ES-I3 (cell line): ENCODE data around the gene BMPR1A.

Experiments used
- H3K36me3 ChIP-seq: 2 replicates; pipeline ENCODE4 v1.6.1; 2013; ENCODE audit warnings: mild to moderate bottlenecking, low read length, control low read depth, moderate library complexity; ENCODE audit not compliant: insufficient read depth
- H3K4me1 ChIP-seq: 2 replicates; pipeline ENCODE4 v1.6.1; 2013; ENCODE audit warnings: mild to moderate bottlenecking, control low read depth, low read length; ENCODE audit not compliant: insufficient read depth
- H3K9ac ChIP-seq: 2 replicates; pipeline ENCODE4 v1.6.1; 2013; ENCODE audit warnings: low read depth, mild to moderate bottlenecking, low read length, moderate library complexity
- H3K9me3 ChIP-seq: 2 replicates; pipeline ENCODE4 v1.6.1; 2013; ENCODE audit warnings: mild to moderate bottlenecking, low read length, moderate library complexity; ENCODE audit not compliant: control insufficient read depth, insufficient read depth

BMPR1A gene

DNA sequence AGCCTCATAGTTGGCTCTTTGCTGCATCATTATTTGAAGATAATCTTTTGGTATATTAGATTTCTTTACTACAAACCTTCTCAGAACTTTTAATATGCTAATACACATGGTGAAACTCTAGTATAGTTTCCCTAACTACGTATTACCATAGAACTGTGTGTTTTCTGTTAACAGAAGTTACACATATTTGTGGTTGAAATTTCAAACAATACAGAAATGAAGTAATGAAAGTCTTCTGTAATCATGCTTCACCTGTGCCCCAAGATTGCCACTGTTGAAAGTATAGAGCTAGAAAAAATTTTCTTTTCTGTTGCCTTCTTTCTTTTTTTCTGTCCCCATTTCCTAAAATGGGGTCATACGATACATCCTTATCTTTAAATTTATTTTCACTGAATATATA, 9.1 kb downstream of the BMPR1A start:
- Histone ChIP-seq H3K36me3 (no peaks in the 10 kb centered on the region), H3K9me3 (no peaks in the 10 kb centered on the region), H3K9ac (no peak overlapping the region), H3K4me1 (peaks cover 49% of the 10 kb centered on the region)

DNA sequence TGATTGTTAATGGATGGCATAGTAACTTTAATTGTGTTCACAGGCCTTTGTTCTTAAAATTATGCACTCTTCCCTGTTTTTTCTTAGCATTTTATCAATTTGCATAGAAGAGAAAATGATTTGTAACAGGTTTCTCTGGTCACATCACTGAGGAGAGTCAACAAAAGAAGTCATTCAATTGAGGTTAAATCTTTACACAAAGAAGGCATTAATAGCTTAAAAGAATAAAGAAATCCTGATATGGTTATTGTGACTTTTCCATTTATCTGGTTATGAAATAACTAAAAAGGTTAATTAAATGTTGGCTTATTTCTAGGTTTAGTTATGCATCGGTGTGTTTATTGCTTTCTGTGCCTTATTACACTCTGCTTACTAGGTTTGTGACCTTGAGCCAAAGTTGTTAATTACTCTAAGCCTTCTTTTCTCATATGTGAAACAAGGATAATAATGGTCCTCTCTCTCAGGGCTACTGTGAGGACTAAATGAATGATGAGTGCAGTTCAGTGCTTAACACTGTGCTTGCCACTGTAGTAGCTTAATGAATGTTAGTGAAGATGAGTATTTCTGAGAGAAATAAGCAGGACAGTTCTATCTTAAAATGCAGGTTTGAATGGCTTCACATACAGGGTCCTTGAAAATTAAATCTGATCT, 12.1 kb downstream of the BMPR1A start:
- Histone ChIP-seq H3K4me1 (peaks cover 43% of the 10 kb centered on the region), H3K9me3 (no peaks in the 10 kb centered on the region), H3K9ac (no peak overlapping the region), H3K36me3 (no peaks in the 10 kb centered on the region)

DNA sequence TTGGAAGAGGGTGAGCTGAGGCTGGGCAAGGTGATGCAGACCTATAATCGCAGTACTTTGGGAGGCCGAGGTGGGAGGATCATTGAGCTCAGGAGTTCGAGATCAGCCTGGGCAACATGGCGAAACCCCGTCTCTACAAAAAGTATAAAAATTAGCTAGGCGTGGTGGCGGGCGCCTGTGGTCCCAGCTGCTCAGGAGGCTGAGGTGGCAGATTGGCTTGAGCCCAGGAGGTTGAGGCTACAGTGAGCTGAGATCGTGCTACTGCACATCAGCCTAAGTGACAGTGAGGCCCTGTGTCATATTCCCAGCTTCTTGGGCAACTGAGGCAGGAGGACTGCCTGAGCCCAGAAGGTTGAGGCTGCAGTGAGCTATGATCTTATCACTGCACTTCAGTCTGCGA, 13.6 kb downstream of the BMPR1A start:
- Histone ChIP-seq H3K36me3 (no peaks in the 10 kb centered on the region), H3K9ac (no peak overlapping the region), H3K4me1 (peaks cover 53% of the 10 kb centered on the region), H3K9me3 (no peaks in the 10 kb centered on the region)

DNA sequence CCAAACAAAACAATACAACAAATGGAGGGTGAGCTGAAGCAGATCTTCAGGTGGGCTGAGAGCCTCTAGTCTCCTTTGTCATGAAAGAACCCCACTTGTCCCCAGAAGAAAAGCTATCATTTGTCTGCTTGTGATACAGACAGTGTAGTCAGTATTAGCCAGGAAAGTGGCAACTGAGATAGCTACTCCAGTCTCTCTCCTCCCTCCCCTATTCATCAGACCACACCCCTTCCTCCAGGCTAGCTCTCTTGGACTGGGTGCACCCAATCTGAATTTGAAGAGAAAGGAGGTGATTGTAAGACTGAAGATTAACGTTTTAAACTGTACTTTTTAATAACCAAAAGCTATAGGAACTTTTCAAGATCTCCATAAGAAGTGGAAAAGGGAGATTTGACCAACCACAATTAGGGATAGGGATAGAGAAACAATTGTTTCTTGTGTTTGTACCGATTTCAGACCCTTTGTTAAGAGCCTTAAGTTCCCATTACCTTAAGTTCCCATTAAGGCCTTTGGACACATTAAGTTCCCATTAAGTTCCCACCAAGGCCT, 14.1 kb downstream of the BMPR1A start:
- Histone ChIP-seq H3K36me3 (no peaks in the 10 kb centered on the region), H3K9ac (no peak overlapping the region), H3K9me3 (no peaks in the 10 kb centered on the region), H3K4me1 (peaks cover 58% of the 10 kb centered on the region)

DNA sequence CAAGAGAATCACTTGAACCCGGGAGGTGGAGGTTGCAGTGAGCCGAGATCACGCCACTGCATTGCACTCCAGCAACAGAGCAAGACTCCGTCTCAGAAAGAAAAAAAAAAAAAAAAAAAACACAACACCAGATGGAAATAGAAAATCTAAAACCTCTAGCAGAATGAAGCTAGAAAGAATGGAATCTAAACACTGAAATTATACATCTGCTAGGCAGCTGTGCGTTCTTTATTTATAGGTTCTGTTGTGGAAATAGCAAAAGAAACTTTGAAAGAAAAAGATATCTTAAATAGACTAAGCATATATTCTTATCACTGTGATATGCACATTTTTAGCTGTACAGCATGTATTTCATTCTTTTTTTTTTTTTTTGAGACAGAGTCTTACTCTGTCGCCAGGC, 17.1 kb downstream of the BMPR1A start:
- Histone ChIP-seq H3K36me3 (no peaks in the 10 kb centered on the region), H3K9me3 (no peaks in the 10 kb centered on the region), H3K9ac (no peak overlapping the region), H3K4me1 (peaks cover 46% of the 10 kb centered on the region)

DNA sequence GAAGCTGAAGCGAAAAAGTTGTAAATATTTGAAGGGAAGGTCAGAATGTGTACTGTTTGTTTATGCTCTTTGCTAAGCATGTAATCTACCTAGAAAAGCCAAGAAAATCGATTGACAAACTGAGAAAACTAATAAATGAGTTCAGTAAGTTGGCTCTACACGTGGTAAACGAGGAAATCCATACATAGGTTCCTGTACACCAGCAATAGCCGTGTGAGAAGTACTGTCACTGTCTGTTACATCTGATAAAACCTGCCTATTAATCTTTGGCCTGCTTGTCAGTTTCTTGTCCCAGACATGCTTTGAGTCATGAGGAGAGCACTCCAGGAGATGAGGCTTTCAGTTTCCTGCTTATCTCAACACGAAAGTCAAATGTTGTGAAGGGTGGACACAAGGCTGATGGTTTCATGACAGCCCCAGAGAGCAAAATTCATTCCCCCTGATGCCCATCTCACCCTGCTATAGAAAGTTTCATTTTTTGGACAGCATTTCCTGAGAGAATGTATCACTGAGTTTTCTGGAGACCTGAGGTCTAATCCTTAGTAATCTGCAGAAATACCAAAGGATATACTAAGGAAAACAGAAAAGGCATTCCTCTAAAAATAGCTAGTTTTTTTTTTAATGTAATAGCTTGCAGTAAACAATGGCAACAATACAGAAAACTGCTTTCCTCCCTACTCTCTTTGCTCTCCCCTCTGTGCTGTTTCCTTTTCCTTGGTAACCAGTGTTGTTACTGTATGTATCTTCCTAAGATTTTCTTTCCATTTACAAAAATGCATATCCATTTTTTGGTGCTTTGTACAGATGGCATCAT, 18.8 kb downstream of the BMPR1A start:
- H3K9me3 ChIP-seq, result no peaks in the 10 kb centered on the region
- peaks cover 30% of the 10 kb centered on the region for H3K4me1 ChIP-seq
- H3K9ac ChIP-seq, result no peak overlapping the region
- no peaks in the 10 kb centered on the region for H3K36me3 ChIP-seq

DNA sequence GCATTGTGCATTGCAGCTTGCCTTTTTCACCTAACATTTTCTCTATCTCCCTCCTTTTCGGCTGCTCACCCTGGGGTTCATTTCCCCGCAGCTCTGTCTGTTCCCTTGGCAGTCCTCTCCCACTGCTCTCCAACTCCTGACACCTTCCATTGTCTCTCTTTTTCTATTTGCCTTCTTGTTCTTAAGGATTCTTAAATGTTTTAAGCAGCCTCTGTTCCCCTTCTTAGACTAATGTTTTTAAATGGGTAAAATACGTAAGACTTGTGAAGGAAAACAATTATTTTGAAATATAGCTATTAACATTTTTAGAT, 19.4 kb downstream of the BMPR1A start:
- no peaks in the 10 kb centered on the region for H3K9me3 ChIP-seq

DNA sequence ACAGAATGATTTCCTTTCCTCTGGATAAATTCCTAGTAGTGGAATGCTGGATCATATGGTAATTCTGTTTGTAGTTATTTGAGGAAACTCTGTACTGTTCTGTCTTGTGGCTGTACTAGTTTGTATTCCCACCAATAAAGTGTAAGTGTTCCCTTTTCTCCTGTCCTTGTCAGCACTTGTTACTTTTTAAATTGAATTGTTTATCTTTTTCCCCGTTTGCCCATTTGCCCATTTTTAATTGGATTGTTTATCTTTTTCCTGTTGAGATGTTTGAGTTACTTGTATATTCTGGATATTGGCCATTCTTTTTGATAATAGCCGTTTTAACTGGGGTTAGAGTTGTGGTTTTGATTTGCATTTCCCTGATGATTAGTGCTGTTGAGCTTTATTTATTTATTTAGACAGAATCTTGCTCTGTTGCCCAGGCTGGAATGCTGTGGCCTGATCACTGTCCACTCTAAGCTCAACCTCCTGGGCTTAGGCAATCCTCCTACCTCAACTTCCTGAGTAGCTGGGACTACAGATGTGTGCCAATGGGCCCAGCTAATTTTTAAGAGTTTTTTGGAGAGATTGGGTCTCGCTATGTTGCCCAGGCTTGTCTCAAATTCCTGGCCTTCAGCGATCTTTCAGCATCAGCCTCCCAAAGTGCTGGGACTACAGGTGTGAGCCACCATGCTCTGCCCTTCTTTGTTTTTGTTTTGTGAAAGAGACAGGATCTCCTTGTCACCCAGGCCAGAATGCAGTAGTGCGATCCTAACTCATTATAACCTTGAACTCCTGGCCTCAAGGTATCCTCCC, 23.0 kb downstream of the BMPR1A start:
- Histone ChIP-seq H3K36me3 (no peaks in the 10 kb centered on the region), H3K9me3 (no peaks in the 10 kb centered on the region), H3K4me1 (peaks cover 36% of the 10 kb centered on the region), H3K9ac (no peak overlapping the region)

More for the DNA sequence above, 19.4 kb downstream of the BMPR1A start:
- Histone ChIP-seq H3K4me1 (peaks cover 25% of the 10 kb centered on the region), H3K9ac (no peak overlapping the region), H3K36me3 (no peaks in the 10 kb centered on the region)

DNA sequence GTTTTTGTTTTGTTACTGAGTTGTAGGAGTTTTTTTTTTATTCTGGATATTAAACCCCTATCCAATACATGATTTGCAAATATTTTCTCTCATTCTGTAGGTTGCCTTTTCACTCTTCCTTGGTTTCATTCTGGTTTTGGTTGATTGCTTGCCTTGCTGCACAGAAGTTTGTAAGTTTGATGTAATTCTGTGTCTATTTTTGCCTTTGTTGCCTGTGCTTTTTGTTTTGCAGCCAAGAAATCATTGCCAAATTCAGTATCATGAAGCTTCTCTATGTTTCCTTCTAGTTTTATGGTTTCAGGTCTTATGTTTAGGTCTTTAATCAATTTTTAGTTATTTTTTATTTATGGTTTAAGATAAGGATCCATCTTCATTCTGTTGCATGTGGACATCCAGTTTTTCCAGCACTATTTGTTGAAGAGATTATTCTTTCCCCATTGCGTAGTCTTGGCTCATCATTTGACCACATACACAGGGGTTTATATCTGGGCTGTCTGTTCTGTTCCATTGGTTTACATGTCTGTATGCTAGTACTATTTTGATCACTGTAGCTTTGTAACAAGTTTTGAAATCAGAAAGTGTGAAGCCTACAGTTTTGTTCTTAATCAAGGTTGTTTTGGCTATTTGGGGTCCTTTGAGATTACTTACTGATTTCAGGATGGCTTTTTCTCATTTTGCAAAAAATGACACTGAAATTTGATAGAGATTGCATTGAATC, 26.4 kb downstream of the BMPR1A start:
- Histone ChIP-seq H3K9ac (no peak overlapping the region), H3K4me1 (peaks cover 43% of the 10 kb centered on the region)

DNA sequence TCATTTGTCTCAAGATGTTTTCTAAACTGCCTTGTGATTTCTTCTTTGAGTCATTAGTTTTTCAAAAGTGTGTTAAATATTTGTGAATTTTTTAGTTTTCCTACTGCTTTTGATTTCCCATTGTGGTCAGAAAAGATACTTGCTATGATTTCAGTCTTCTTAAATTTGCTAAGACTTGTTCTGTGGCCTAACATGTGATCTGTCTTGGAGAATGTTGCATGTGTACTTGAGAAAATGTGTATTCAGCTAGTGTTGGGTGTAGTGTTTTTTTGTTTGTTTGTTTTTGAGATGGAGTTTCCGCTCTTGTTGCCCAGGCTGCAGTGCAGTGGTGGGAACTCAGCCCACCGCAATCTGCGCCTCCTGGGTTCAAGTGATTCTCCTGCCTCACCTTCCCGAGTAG, 28.6 kb downstream of the BMPR1A start:
- peaks cover 43% of the 10 kb centered on the region for H3K4me1 ChIP-seq
- H3K9ac ChIP-seq, result no peak overlapping the region
- H3K9me3 ChIP-seq, result no peaks in the 10 kb centered on the region
- no peaks in the 10 kb centered on the region for H3K36me3 ChIP-seq

More for the DNA sequence above, 26.4 kb downstream of the BMPR1A start:
- Histone ChIP-seq H3K36me3 (no peaks in the 10 kb centered on the region), H3K9me3 (no peaks in the 10 kb centered on the region)

DNA sequence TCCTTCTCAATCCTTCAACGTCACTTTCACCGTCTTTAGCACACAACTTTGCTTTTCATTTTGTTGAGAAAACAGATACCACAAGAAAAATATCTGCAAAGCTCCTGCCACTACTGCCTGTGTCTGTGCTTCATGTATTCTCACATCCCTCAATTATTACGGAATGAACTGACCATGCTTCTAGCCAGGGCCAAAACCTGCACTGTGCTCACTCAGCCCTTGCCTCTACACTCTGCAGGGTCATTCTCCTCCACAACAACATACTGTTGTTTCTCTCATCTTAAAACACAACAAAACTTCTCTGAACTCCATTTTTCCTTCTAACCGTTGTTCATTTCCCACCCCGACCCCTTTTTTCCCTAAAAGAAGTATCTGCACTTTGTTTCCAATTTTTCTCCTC, 29.5 kb downstream of the BMPR1A start:
- H3K9ac ChIP-seq, result no peak overlapping the region

DNA sequence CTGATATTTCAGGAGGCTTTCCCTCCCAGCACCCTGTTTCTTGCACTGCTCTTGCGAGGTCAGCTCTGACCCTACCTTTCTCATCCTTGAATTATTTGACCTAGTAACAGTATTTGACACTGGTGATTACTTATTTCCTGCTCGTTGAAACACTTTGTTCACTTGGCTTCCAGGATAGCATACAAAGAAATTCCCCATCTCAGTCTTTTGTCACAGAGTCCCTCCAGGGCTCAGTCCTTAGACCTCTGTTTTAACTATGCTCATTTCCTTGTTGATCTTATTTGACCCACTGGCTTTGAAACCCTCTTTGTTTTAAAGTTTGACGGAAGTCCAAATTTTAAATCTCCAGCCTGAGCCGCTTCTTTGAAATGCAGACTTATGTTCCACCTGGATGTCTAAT, 29.9 kb downstream of the BMPR1A start:
- no peaks in the 10 kb centered on the region for H3K9me3 ChIP-seq
- H3K4me1 ChIP-seq, result peaks cover 43% of the 10 kb centered on the region
- no peaks in the 10 kb centered on the region for H3K36me3 ChIP-seq
- no peak overlapping the region for H3K9ac ChIP-seq

More for the DNA sequence above, 29.5 kb downstream of the BMPR1A start:
- H3K4me1 ChIP-seq, result peaks cover 43% of the 10 kb centered on the region
- H3K36me3 ChIP-seq, result no peaks in the 10 kb centered on the region
- H3K9me3 ChIP-seq, result no peaks in the 10 kb centered on the region

DNA sequence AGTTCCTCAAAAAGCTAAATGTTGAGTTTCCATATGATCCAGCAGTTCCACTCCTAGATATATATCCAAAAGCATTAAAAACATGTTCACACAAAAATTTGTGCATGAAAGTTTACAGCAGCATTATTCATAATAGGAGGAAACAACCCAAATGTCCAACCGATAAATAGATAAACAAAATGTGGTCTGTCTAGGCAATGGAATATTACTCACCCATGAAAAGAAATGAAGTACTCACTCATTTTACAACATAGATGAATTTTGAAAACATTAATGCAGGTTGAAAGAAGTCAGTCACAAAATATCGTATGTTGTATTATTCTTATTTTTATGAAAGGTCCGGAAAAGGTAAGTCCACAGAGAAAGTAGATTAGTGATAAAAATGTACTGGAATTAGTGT, 34.0 kb downstream of the BMPR1A start:
- no peaks in the 10 kb centered on the region for H3K9me3 ChIP-seq
- H3K4me1 ChIP-seq, result peaks cover 19% of the 10 kb centered on the region
- no peaks in the 10 kb centered on the region for H3K36me3 ChIP-seq
- H3K9ac ChIP-seq, result no peak overlapping the region
